ENCODE results near the gene CDH3. TPM values are rescaled to one million over a fixed set of nuclear protein-coding genes. Genes with fewer than 3 reads are reported as not detected.

Gene CDH3
- total RNA-seq, 1 donor from 2014 or later = 0.33 TPM

GRCh38 chr16:68734782-68735181 lies 89.7 kb downstream of the CDH3 start:
- no peak for ATAC-seq
- no peak for DNase-seq (ENCODE audit: low spot score)

DNA sequence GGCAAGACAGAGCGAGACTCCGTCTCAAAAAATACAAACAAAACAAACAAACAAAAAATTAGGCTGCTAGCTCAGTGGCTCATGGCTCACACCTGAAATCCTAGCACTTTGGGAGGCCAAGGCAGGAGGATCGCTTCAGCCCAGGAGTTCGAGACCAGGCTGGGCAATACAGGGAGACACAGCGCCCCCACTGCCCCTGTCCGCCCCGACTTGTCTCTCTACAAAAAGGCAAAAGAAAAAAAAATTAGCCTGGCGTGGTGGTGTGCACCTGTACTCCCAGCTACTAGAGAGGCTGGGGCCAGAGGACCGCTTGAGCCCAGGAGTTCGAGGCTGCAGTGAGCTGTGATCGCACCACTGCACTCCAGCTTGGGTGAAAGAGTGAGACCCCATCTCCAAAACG lies 91.5 kb downstream of the CDH3 start:
- DNase-seq (ENCODE audit: low spot score) (no peak), ATAC-seq (no peak)

GRCh38 chr16:68737046-68737729 lies 92.1 kb downstream of the CDH3 start, which contains the start of gene CDH1:
TSS of gene CDH1 (plus strand) at chr16:68737292. CDS start at chr16:68737416, 124 bp downstream.
- peak; percentile 91 for DNase-seq (ENCODE audit: low spot score)
- peak; percentile 77 for ATAC-seq

DNA sequence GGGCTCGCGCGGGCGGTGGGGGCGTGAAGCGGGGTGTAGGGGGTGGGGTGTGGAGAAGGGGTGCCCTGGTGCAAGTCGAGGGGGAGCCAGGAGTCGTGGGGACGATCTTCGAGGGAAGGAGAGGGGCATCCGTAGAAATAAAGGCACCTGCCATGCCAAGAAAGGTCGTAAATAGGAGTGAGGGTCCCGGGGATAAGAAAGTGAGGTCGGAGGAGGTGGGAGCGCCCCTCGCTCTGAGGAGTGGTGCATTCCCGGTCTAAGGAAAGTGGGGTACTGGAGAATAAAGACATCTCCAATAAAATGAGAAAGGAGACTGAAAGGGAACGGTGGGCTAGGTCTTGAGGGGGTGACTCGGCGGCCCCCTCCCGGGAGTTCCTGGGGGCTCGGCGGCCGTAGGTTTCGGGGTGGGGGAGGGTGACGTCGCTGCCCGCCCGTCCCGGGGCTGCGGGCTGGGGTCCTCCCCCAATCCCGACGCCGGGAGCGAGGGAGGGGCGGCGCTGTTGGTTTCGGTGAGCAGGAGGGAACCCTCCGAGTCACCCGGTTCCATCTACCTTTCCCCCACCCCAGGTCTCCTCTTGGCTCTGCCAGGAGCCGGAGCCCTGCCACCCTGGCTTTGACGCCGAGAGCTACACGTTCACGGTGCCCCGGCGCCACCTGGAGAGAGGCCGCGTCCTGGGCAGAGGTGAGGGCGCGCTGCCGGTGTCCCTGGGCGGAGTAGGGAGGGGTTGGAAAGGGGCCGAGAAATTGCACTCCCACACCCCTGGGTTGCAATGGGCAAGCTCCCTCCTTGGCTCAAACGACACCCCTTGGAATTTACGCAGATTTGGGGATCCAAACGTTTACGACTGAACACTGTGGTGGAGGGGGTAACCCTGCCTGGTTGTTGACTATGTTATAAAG lies 92.9 kb downstream of the CDH3 start:
- DNase-seq (ENCODE audit: low spot score) = peak; percentile 91
- peak; percentile 77 for ATAC-seq

- ATAC-seq (no peak), DNase-seq (ENCODE audit: low spot score) (no peak)
Observed at GRCh38 chr16:68739964-68740627, 95.0 kb downstream of the CDH3 start.

DNA sequence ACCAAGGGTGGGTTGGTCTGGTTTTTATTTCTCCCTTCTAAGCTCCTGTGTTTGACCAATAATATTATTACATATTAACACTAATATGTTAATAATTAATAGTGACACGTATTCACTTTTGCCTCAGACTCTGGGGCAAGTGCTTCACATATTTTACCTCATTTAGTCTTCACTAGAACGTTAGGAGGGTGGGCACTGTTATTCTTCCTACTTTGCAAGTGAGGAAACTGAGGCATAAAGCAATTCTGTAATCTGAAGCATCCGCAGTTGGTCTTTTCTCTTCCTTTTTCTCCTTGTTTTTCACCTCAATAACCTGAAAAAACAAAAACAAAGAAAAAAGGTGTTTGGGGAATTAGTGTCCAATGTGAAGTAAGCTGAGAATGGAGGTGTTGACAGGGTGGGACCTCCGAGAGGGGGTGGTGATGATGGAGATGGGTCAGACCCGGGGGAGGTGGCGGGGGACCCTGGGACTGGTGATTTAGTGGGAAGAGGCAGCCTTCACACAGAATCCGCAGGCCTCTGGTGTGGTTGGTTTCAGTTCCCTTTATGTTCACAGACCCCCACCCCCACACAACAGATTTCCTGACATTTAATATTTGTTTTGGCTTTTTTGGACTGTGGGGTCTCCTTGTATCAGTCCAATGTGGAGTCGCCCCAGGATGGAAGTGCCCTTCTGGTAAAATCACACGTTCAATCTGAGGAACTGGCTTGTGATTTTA lies 95.7 kb downstream of the CDH3 start:
- ATAC-seq (no peak), DNase-seq (ENCODE audit: low spot score) (no peak)

DNA sequence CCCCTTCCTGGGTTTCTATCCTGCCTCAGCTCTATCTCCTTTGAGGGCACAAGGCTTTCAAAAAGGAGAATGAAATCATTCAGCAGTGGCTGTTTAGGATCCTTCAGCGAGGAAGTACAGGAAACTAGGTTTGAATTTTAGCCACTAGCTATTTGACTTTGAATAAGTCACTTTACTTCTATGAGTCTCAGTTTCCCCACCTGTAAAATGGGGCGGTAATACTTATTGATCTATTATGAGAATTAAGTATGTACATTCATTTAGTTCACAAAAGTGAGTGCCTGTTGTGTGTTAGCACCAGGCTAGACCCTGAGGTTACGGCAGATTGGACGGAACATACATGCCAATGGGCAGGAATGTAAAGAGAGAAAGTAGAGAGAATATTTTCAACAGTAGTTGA lies 98.6 kb downstream of the CDH3 start:
- ATAC-seq (no peak), DNase-seq (ENCODE audit: low spot score) (no peak)

GRCh38 chr16:68744744-68745280 lies 99.7 kb downstream of the CDH3 start:
- DNase-seq (ENCODE audit: low spot score) = peak; percentile 76

GRCh38 chr16:68746951-68747350 lies 101.8 kb downstream of the CDH3 start:
- ATAC-seq (no peak), DNase-seq (ENCODE audit: low spot score) (no peak)

More at GRCh38 chr16:68744744-68745280, 99.7 kb downstream of the CDH3 start:
- peak; percentile 78 for ATAC-seq

GRCh38 chr16:68749432-68749831 lies 104.3 kb downstream of the CDH3 start:
- DNase-seq (ENCODE audit: low spot score) (no peak), ATAC-seq (peak; percentile 57)

Other genes with a start within 250 kb of the CDH3 start
- gene SMPD3, start 196.8 kb upstream of the CDH3 start, total RNA-seq = 32.7 TPM
- gene ZFP90, start 106.0 kb upstream of the CDH3 start, total RNA-seq = 6.1 TPM
- gene CDH1, start 92.0 kb downstream of the CDH3 start, total RNA-seq = 115 TPM
- gene TANGO6, start 198.2 kb downstream of the CDH3 start, total RNA-seq = 12.2 TPM